CMK (cell line): ENCODE data around the gene OR2L13.
"Not testable (repeated sequence)": the region's sequence is repeated elsewhere in the genome, so short reads cannot be mapped to it uniquely, and the experiment has no call there.

Source experiments
- DNase-seq: peaks from one replicate; pipeline ENCODE4 v3.0.0-alpha.2; 2010; ENCODE audit warnings: low read depth

OR2L13 gene

GRCh38 chr1:248094884-248095283 is at the start of gene OR2L13:
OR2L13 (plus strand) TSS chr1:248095184; CDS start chr1:248099376, 4,192 bp downstream.
- no peak for DNase-seq

GRCh38 chr1:248045209-248045608 is 49.8 kb upstream of the OR2L13 start:
- DNase-seq = no peak

- DNase-seq = no peak
Measured at GRCh38 chr1:248046536-248046935, 48.4 kb upstream of the OR2L13 start, which contains the start of gene OR2L3. OR2L3 (plus strand) TSS chr1:248046836; CDS start chr1:248060682, 13,846 bp downstream.

GRCh38 chr1:248047008-248047407 is 48.0 kb upstream of the OR2L13 start:
- DNase-seq = no peak

- peak; percentile 49 for DNase-seq
Measured at GRCh38 chr1:248054671-248055070, 40.3 kb upstream of the OR2L13 start.

GRCh38 chr1:248055261-248055660 is 39.7 kb upstream of the OR2L13 start:
- DNase-seq = no peak

GRCh38 chr1:248065071-248065470 is 29.9 kb upstream of the OR2L13 start:
- DNase-seq = no peak

GRCh38 chr1:248065604-248066003 is 29.4 kb upstream of the OR2L13 start:
- DNase-seq = no peak

- DNase-seq = not testable (repeated sequence)
Measured at GRCh38 chr1:248083864-248084263, 11.1 kb upstream of the OR2L13 start.

- no peak for DNase-seq
Measured at GRCh38 chr1:248098529-248098928, 3.5 kb downstream of the OR2L13 start.

GRCh38 chr1:248102847-248103246 is 7.9 kb downstream of the OR2L13 start:
- DNase-seq = no peak

- DNase-seq = no peak
Measured at GRCh38 chr1:248111157-248111556, 16.2 kb downstream of the OR2L13 start.

GRCh38 chr1:248114890-248115289 is 19.9 kb downstream of the OR2L13 start:
- peak; percentile 72 for DNase-seq

- DNase-seq = no peak
Measured at GRCh38 chr1:248127653-248128052, 32.7 kb downstream of the OR2L13 start.

- no peak for DNase-seq
Measured at GRCh38 chr1:248136811-248137210, 41.8 kb downstream of the OR2L13 start.

GRCh38 chr1:248140846-248141245 is 45.9 kb downstream of the OR2L13 start:
- DNase-seq = no peak

GRCh38 chr1:248143311-248143710 is 48.3 kb downstream of the OR2L13 start:
- DNase-seq = no peak

GRCh38 chr1:248144513-248145198 is 49.7 kb downstream of the OR2L13 start, which contains the start of gene OR2M5:
OR2M5 (plus strand) TSS chr1:248145148; CDS start chr1:248145148, 0 bp downstream.
- no peak for DNase-seq
